ENCODE measurements around the gene GPC6. TPM values are rescaled to one million over a fixed set of nuclear protein-coding genes. Genes with fewer than 3 reads are reported as not detected.

GPC6 gene
- polyA plus RNA-seq, 1 of the 3 experiments (the other 2 are of a cell fraction): 6.7 TPM

- TF ChIP-seq GATA2 (CRISPR knock-in tag; IDR thresholded peaks at IDR 0.05): no peak
Observed at GRCh38 chr13:93296584-93296983, 70.0 kb downstream of the GPC6 start (continued).

DNA sequence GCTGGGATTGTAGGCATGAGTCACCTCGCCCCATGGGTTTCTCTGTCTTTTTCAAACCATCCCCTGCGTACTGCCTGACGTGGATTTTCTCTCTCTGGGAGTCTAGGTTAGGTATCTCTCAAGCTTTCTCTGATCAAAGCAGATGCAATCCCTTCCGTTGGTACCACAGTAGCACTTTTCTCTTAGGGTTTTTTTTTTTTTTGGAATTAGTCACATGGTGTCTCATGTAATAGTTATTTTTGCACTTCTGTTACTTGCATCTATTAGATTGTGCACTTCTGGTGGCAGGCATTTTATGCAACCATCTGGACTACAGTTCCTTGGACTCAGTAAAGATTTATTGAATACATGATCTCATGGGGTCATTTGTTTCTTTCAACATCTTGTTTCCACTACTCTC is 72.1 kb downstream of the GPC6 start:
- H3K4me2 ChIP-seq: no peak overlapping the region
- no peak overlapping the region for H3K4me3 ChIP-seq (ENCODE audit: low read depth in 2 of 2, low read length in 1 of 2)
- POLR2A ChIA-PET: no interaction called here
- H3K36me3 ChIP-seq (replicated peaks in 1 of 2; ENCODE audit: control insufficient read depth in 1 of 2, insufficient read depth in 2 of 2, low read length in 1 of 2): no peaks in the 10 kb centered on the region
- no peaks in the 10 kb centered on the region for H3K9me2 ChIP-seq
- CTCF ChIA-PET: no interaction called here
- no peaks in the 10 kb centered on the region for H3K9me3 ChIP-seq
- TF ChIP-seq RFX5 (IDR thresholded peaks at IDR 0.05; ENCODE audit: low read length): no peak
- no peak for TF ChIP-seq JUND (IDR thresholded peaks at IDR 0.05)
- TF ChIP-seq MEF2A (IDR thresholded peaks at IDR 0.05; ENCODE audit: borderline replicate concordance, low read depth): no peak
- no peak for TF ChIP-seq RAD21 (IDR thresholded peaks at IDR 0.05; ENCODE audit: low read length)
- no peak for TF ChIP-seq FOXJ3 (CRISPR knock-in tag; IDR thresholded peaks at IDR 0.05)
- TF ChIP-seq FOSL2 (IDR thresholded peaks at IDR 0.05; ENCODE audit: borderline replicate concordance, low read depth): no peak
- TF ChIP-seq, protein P1, sequence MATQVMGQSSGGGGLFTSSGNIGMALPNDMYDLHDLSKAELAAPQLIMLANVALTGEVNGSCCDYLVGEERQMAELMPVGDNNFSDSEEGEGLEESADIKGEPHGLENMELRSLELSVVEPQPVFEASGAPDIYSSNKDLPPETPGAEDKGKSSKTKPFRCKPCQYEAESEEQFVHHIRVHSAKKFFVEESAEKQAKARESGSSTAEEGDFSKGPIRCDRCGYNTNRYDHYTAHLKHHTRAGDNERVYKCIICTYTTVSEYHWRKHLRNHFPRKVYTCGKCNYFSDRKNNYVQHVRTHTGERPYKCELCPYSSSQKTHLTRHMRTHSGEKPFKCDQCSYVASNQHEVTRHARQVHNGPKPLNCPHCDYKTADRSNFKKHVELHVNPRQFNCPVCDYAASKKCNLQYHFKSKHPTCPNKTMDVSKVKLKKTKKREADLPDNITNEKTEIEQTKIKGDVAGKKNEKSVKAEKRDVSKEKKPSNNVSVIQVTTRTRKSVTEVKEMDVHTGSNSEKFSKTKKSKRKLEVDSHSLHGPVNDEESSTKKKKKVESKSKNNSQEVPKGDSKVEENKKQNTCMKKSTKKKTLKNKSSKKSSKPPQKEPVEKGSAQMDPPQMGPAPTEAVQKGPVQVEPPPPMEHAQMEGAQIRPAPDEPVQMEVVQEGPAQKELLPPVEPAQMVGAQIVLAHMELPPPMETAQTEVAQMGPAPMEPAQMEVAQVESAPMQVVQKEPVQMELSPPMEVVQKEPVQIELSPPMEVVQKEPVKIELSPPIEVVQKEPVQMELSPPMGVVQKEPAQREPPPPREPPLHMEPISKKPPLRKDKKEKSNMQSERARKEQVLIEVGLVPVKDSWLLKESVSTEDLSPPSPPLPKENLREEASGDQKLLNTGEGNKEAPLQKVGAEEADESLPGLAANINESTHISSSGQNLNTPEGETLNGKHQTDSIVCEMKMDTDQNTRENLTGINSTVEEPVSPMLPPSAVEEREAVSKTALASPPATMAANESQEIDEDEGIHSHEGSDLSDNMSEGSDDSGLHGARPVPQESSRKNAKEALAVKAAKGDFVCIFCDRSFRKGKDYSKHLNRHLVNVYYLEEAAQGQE (IDR thresholded peaks at IDR 0.05; ENCODE audit: low read depth, low read length): no peak
- TF ChIP-seq NFIC (IDR thresholded peaks at IDR 0.05; ENCODE audit: borderline replicate concordance): no peak
- TF ChIP-seq, protein P2, sequence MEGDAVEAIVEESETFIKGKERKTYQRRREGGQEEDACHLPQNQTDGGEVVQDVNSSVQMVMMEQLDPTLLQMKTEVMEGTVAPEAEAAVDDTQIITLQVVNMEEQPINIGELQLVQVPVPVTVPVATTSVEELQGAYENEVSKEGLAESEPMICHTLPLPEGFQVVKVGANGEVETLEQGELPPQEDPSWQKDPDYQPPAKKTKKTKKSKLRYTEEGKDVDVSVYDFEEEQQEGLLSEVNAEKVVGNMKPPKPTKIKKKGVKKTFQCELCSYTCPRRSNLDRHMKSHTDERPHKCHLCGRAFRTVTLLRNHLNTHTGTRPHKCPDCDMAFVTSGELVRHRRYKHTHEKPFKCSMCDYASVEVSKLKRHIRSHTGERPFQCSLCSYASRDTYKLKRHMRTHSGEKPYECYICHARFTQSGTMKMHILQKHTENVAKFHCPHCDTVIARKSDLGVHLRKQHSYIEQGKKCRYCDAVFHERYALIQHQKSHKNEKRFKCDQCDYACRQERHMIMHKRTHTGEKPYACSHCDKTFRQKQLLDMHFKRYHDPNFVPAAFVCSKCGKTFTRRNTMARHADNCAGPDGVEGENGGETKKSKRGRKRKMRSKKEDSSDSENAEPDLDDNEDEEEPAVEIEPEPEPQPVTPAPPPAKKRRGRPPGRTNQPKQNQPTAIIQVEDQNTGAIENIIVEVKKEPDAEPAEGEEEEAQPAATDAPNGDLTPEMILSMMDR (IDR thresholded peaks at IDR 0.05): no peak
- TF ChIP-seq, protein P3, sequence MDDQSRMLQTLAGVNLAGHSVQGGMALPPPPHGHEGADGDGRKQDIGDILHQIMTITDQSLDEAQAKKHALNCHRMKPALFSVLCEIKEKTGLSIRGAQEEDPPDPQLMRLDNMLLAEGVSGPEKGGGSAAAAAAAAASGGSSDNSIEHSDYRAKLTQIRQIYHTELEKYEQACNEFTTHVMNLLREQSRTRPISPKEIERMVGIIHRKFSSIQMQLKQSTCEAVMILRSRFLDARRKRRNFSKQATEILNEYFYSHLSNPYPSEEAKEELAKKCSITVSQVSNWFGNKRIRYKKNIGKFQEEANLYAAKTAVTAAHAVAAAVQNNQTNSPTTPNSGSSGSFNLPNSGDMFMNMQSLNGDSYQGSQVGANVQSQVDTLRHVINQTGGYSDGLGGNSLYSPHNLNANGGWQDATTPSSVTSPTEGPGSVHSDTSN (IDR thresholded peaks at IDR 0.05): no peak
- no peak for TF ChIP-seq TAF1 (IDR thresholded peaks at IDR 0.05; ENCODE audit: borderline replicate concordance, low read depth, low read length)
- TF ChIP-seq FOXM1 (IDR thresholded peaks at IDR 0.05; ENCODE audit: low read depth): no peak
- no peak for TF ChIP-seq MAX (IDR thresholded peaks at IDR 0.05; ENCODE audit: low read depth)
- no peak for TF ChIP-seq SMC3 (IDR thresholded peaks at IDR 0.05; ENCODE audit: low read depth, low read length)
- no peak for TF ChIP-seq USF2 (IDR thresholded peaks at IDR 0.05; ENCODE audit: borderline replicate concordance, low read depth, low read length)
- no peak for TF ChIP-seq GATA2 (CRISPR knock-in tag; IDR thresholded peaks at IDR 0.05)
- TF ChIP-seq SIN3A (IDR thresholded peaks at IDR 0.05; ENCODE audit: borderline replicate concordance, low read depth, low read length): no peak
- TF ChIP-seq NRF1 (IDR thresholded peaks at IDR 0.05; ENCODE audit: low read depth, low read length): no peak
- no peak for TF ChIP-seq CHD2 (IDR thresholded peaks at IDR 0.05; ENCODE audit: low read length, partially characterized antibody)
- H3K27me3 ChIP-seq (ENCODE audit: insufficient read depth): no peaks in the 10 kb centered on the region
- no peak overlapping the region for H3K9ac ChIP-seq
- DNase-seq: no peak
- no peaks in the 10 kb centered on the region for H3F3A ChIP-seq (replicated peaks; ENCODE audit: insufficient read depth)
- 93% methylated on average over 4 of the region's 4 CpGs for WGBS (ENCODE audit: low lambda C conversion rate)
- H2AFZ ChIP-seq (ENCODE audit: low read depth): no peak overlapping the region
- no peaks in the 10 kb centered on the region for H3K79me2 ChIP-seq (ENCODE audit: insufficient read depth)
- H4K20me1 ChIP-seq (ENCODE audit: insufficient read depth): no peaks in the 10 kb centered on the region
- H3K4me1 ChIP-seq (ENCODE audit: control insufficient read depth in 1 of 2, insufficient read depth in 2 of 2, low read depth in 1 of 2, low read length in 1 of 2): no peaks in the 10 kb centered on the region
- no peak overlapping the region for H3K27ac ChIP-seq (ENCODE audit: low read depth in 2 of 2, low read length in 1 of 2)
